Measurements from ENCODE around the gene SNX13.

The SNX13 gene

GRCh38 chr7:17806631-17807030, 133.7 kb downstream of the SNX13 start:
- DNase-seq (ENCODE audit: extremely low spot score), result no peak
- ChIA-PET CTCF (no interaction called here), POLR2A (no interaction called here)
- no peak for TF ChIP-seq HDGF (IDR thresholded peaks at IDR 0.05; ENCODE audit: borderline replicate concordance)
- no peak for TF ChIP-seq FOXA1 (IDR thresholded peaks at IDR 0.05)
- TF ChIP-seq BHLHE40 (IDR thresholded peaks at IDR 0.05; ENCODE audit: borderline replicate concordance), result no peak

GRCh38 chr7:17802056-17802455, 138.2 kb downstream of the SNX13 start:
- no peak for DNase-seq (ENCODE audit: extremely low spot score)
- ChIA-PET POLR2A (no interaction called here), CTCF (no interaction called here)
- TF ChIP-seq FOXK2 (IDR thresholded peaks at IDR 0.05) (no peak), FOXM1 (IDR thresholded peaks at IDR 0.05; ENCODE audit: borderline replicate concordance) (no peak), ELF4 (IDR thresholded peaks at IDR 0.05) (no peak), HDGF (IDR thresholded peaks at IDR 0.05; ENCODE audit: borderline replicate concordance) (no peak), PKNOX1 (IDR thresholded peaks at IDR 0.05) (no peak), TARDBP (IDR thresholded peaks at IDR 0.05) (no peak), LEF1 (IDR thresholded peaks at IDR 0.05; ENCODE audit: borderline replicate concordance) (no peak)

GRCh38 chr7:17792075-17792936, 148.0 kb downstream of the SNX13 start:
- POLR2A ChIA-PET, result no interaction called here
- no peak for TF ChIP-seq BHLHE40 (IDR thresholded peaks at IDR 0.05; ENCODE audit: borderline replicate concordance)
- no peak for TF ChIP-seq LEF1 (IDR thresholded peaks at IDR 0.05; ENCODE audit: borderline replicate concordance)
- TF ChIP-seq CTBP1 (IDR thresholded peaks at IDR 0.05; ENCODE audit: borderline replicate concordance), result no peak
- no peak for TF ChIP-seq ELF4 (IDR thresholded peaks at IDR 0.05)
- TF ChIP-seq SUZ12 (IDR thresholded peaks at IDR 0.05), result no peak
- no peak for TF ChIP-seq HDGF (IDR thresholded peaks at IDR 0.05; ENCODE audit: borderline replicate concordance)
- no peak for TF ChIP-seq TARDBP (IDR thresholded peaks at IDR 0.05)
- no peak for TF ChIP-seq NFRKB (IDR thresholded peaks at IDR 0.05)
- TF ChIP-seq PKNOX1 (IDR thresholded peaks at IDR 0.05), result no peak
- TF ChIP-seq SP1 (IDR thresholded peaks at IDR 0.05), result no peak
- TF ChIP-seq ARNT (IDR thresholded peaks at IDR 0.05), result no peak
- no peak for TF ChIP-seq L3MBTL2 (conservative IDR thresholded peaks at IDR 0.05)
- TF ChIP-seq FOXK2 (IDR thresholded peaks at IDR 0.05), result no peak
- TF ChIP-seq FOXM1 (IDR thresholded peaks at IDR 0.05; ENCODE audit: borderline replicate concordance), result no peak
- no peak for TF ChIP-seq ZNF384 (IDR thresholded peaks at IDR 0.05)
- no peak for TF ChIP-seq FOXA1 (IDR thresholded peaks at IDR 0.05)
- no peak for DNase-seq (ENCODE audit: extremely low spot score)
- CTCF ChIA-PET, result no interaction called here

GRCh38 chr7:17787257-17787656, 153.0 kb downstream of the SNX13 start:
- no peak for TF ChIP-seq LEF1 (IDR thresholded peaks at IDR 0.05; ENCODE audit: borderline replicate concordance)
- no peak for TF ChIP-seq FOXK2 (IDR thresholded peaks at IDR 0.05)
- no peak for TF ChIP-seq FOXM1 (IDR thresholded peaks at IDR 0.05; ENCODE audit: borderline replicate concordance)
- TF ChIP-seq BHLHE40 (IDR thresholded peaks at IDR 0.05; ENCODE audit: borderline replicate concordance), result no peak
- TF ChIP-seq ARNT (IDR thresholded peaks at IDR 0.05), result no peak
- TF ChIP-seq ELF4 (IDR thresholded peaks at IDR 0.05), result no peak
- TF ChIP-seq CTBP1 (IDR thresholded peaks at IDR 0.05; ENCODE audit: borderline replicate concordance), result no peak
- TF ChIP-seq PKNOX1 (IDR thresholded peaks at IDR 0.05), result no peak
- TF ChIP-seq NFRKB (IDR thresholded peaks at IDR 0.05), result no peak
- no peak for TF ChIP-seq SP1 (IDR thresholded peaks at IDR 0.05)
- no peak for TF ChIP-seq SUZ12 (IDR thresholded peaks at IDR 0.05)
- ChIA-PET POLR2A (no interaction called here), CTCF (no interaction called here)
- no peak for DNase-seq (ENCODE audit: extremely low spot score)

GRCh38 chr7:17786314-17786852, 153.9 kb downstream of the SNX13 start:
- ChIA-PET CTCF (no interaction called here), POLR2A (no interaction called here)
- TF ChIP-seq CTBP1 (IDR thresholded peaks at IDR 0.05; ENCODE audit: borderline replicate concordance), result no peak
- TF ChIP-seq ELF4 (IDR thresholded peaks at IDR 0.05), result no peak
- no peak for TF ChIP-seq FOXA1 (IDR thresholded peaks at IDR 0.05)
- TF ChIP-seq HDGF (IDR thresholded peaks at IDR 0.05; ENCODE audit: borderline replicate concordance), result no peak
- no peak for TF ChIP-seq NFRKB (IDR thresholded peaks at IDR 0.05)
- TF ChIP-seq FOXM1 (IDR thresholded peaks at IDR 0.05; ENCODE audit: borderline replicate concordance), result no peak
- no peak for TF ChIP-seq SP1 (IDR thresholded peaks at IDR 0.05)
- TF ChIP-seq ZNF384 (IDR thresholded peaks at IDR 0.05), result no peak
- no peak for TF ChIP-seq PKNOX1 (IDR thresholded peaks at IDR 0.05)
- DNase-seq (ENCODE audit: extremely low spot score), result no peak

GRCh38 chr7:17782216-17782549, 158.1 kb downstream of the SNX13 start:
- no peak for DNase-seq (ENCODE audit: extremely low spot score)
- ChIA-PET POLR2A (no interaction called here), CTCF (interaction anchor here (1.3 kb wide), 1 partner anchor 12 kb away, joined by 6 read pairs; no protein-coding TSS in a partner anchor)
- TF ChIP-seq FOXM1 (IDR thresholded peaks at IDR 0.05; ENCODE audit: borderline replicate concordance) (no peak), FOXA1 (IDR thresholded peaks at IDR 0.05) (no peak), ARNT (IDR thresholded peaks at IDR 0.05) (no peak), PKNOX1 (IDR thresholded peaks at IDR 0.05) (no peak), LEF1 (IDR thresholded peaks at IDR 0.05; ENCODE audit: borderline replicate concordance) (no peak), L3MBTL2 (conservative IDR thresholded peaks at IDR 0.05) (no peak), ELF4 (IDR thresholded peaks at IDR 0.05) (no peak), SP1 (IDR thresholded peaks at IDR 0.05) (no peak), NFRKB (IDR thresholded peaks at IDR 0.05) (no peak), HDGF (IDR thresholded peaks at IDR 0.05; ENCODE audit: borderline replicate concordance) (no peak), TARDBP (IDR thresholded peaks at IDR 0.05) (no peak), SUZ12 (IDR thresholded peaks at IDR 0.05) (no peak), CTBP1 (IDR thresholded peaks at IDR 0.05; ENCODE audit: borderline replicate concordance) (no peak), ZNF384 (IDR thresholded peaks at IDR 0.05) (no peak), FOXK2 (IDR thresholded peaks at IDR 0.05) (no peak), BHLHE40 (IDR thresholded peaks at IDR 0.05; ENCODE audit: borderline replicate concordance) (no peak)
